GM20431 (cell line): ENCODE results near the gene OR14J1.
"Not testable (repeated sequence)": the region's sequence is repeated elsewhere in the genome, so short reads cannot be mapped to it uniquely, and the experiment has no call there.

Experiments
- in situ Hi-C: fragments of 300-500 bp; cut with MseI, MboI; formaldehyde crosslinking; loops from one replicate; pipeline ENCODE4 v1.15.0; 2020; ENCODE audit warnings: low sequenced_read_pairs; ENCODE audit not compliant: unreplicated experiment

Gene OR14J1

GRCh38 chr6:29301316-29301715 is at the start of gene OR14J1:
OR14J1 (plus strand) TSS chr6:29301701; CDS start chr6:29306690, 4,989 bp downstream.
- in situ Hi-C loops = no loop called here

GRCh38 chr6:29251736-29252135 is 49.8 kb upstream of the OR14J1 start:
- in situ Hi-C loops = no loop called here

GRCh38 chr6:29255530-29255929 is 46.0 kb upstream of the OR14J1 start:
- in situ Hi-C loops = no loop called here

GRCh38 chr6:29259721-29260120 is 41.8 kb upstream of the OR14J1 start:
- in situ Hi-C loops = no loop called here

- in situ Hi-C loops = no loop called here
Measured at GRCh38 chr6:29263001-29263400, 38.5 kb upstream of the OR14J1 start.

GRCh38 chr6:29294499-29294914 is 7.0 kb upstream of the OR14J1 start:
- in situ Hi-C loops = no loop called here

GRCh38 chr6:29295181-29295585 is 6.3 kb upstream of the OR14J1 start:
- in situ Hi-C loops = no loop called here

GRCh38 chr6:29295623-29296022 is 5.9 kb upstream of the OR14J1 start:
- in situ Hi-C loops = no loop called here

- in situ Hi-C loops = no loop called here
Measured at GRCh38 chr6:29319931-29320330, 18.4 kb downstream of the OR14J1 start.

GRCh38 chr6:29323332-29323731 is 21.8 kb downstream of the OR14J1 start:
- in situ Hi-C loops = not testable (repeated sequence)

GRCh38 chr6:29325777-29326176 is 24.3 kb downstream of the OR14J1 start:
- in situ Hi-C loops = no loop called here

- in situ Hi-C loops = no loop called here
Measured at GRCh38 chr6:29332676-29333075, 31.2 kb downstream of the OR14J1 start.

GRCh38 chr6:29336269-29336668 is 34.8 kb downstream of the OR14J1 start:
- in situ Hi-C loops = no loop called here

- in situ Hi-C loops = no loop called here
Measured at GRCh38 chr6:29345380-29345779, 43.9 kb downstream of the OR14J1 start.

GRCh38 chr6:29349348-29349747 is 47.8 kb downstream of the OR14J1 start:
- in situ Hi-C loops = not testable (repeated sequence)

GRCh38 chr6:29354980-29355379 is 53.5 kb downstream of the OR14J1 start:
- in situ Hi-C loops = no loop called here

GRCh38 chr6:29355603-29356002 is 54.1 kb downstream of the OR14J1 start:
- in situ Hi-C loops = no loop called here
